ENCODE measurements around the gene NRXN2.

DNA sequence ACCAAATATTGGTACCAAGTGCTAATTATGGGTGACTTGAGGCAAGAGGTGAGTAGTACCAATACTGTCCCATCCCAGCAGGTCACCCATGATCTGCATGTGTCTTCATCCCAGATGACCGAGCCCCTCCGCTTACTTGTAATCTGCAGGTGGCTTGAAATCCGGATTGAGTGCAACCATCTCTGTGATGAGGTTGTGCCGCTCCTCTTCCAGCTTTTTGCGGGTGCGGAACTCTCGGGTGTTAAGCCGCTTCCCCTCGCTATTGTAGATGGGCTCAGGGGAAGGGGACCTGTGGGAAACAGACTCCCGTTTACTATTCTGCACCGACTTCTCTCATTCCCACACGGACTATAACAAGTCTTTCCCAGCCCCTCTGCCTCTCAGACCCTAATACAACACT, 47.1 kb upstream of the NRXN2 start:
- TF ChIP-seq YY1 (IDR thresholded peaks at IDR 0.05; ENCODE audit: low read depth) (no peak), POLR2AphosphoS5 (IDR thresholded peaks at IDR 0.05; ENCODE audit: low read depth, low read length) (no peak), EP300 (IDR thresholded peaks at IDR 0.05; ENCODE audit: borderline replicate concordance in 1 of 2, low read depth in 1 of 2, low read length in 1 of 2) (no peak)
- TF ChIP-seq, protein P1, sequence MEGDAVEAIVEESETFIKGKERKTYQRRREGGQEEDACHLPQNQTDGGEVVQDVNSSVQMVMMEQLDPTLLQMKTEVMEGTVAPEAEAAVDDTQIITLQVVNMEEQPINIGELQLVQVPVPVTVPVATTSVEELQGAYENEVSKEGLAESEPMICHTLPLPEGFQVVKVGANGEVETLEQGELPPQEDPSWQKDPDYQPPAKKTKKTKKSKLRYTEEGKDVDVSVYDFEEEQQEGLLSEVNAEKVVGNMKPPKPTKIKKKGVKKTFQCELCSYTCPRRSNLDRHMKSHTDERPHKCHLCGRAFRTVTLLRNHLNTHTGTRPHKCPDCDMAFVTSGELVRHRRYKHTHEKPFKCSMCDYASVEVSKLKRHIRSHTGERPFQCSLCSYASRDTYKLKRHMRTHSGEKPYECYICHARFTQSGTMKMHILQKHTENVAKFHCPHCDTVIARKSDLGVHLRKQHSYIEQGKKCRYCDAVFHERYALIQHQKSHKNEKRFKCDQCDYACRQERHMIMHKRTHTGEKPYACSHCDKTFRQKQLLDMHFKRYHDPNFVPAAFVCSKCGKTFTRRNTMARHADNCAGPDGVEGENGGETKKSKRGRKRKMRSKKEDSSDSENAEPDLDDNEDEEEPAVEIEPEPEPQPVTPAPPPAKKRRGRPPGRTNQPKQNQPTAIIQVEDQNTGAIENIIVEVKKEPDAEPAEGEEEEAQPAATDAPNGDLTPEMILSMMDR (IDR thresholded peaks at IDR 0.05) = no peak
